HEK293T (cell line): Measurements from ENCODE around the gene ELL2.

Experiments used
- FOXK2 ChIP-seq: fragments of 450-650 bp; IDR thresholded peaks from 2 replicates; pipeline ENCODE4 v1.6.1; 2016; ENCODE audit warnings: mild to moderate bottlenecking
- SP1 ChIP-seq: fragments of 450-650 bp; IDR thresholded peaks from 2 replicates; pipeline ENCODE4 v1.6.1; 2017
- SUZ12 ChIP-seq: fragments of 450-650 bp; IDR thresholded peaks from 2 replicates; pipeline ENCODE4 v1.6.1; 2016; ENCODE audit warnings: mild to moderate bottlenecking
- TARDBP ChIP-seq: fragments of 450-650 bp; IDR thresholded peaks from 2 replicates; pipeline ENCODE4 v1.6.1; 2016

- TF ChIP-seq SUZ12 (no peak), SP1 (no peak), TARDBP (no peak), FOXK2 (no peak)
Measured at GRCh38 chr5:95949810-95950209, 11.8 kb downstream of the ELL2 start.
